Endothelial cell of umbilical vein (primary cell): ENCODE measurements around the gene CDKN1A. TPM values are rescaled to one million over a fixed set of nuclear protein-coding genes. Genes with fewer than 3 reads are reported as not detected.

Experiments
- BruUV-seq: library from RNA; stranded (reverse); fragments of 400-500 nt; replicated peaks from 2 replicates; lab custom pipeline; 2021; lab: Mats Ljungman, UMichigan
- CTCF ChIA-PET: fragments of 300-600, 350-600 bp; sonication (Branson Sonifier 250); formaldehyde crosslinking; loops from one replicate; lab custom pipeline; 2021; ENCODE audit warnings: antibody characterized with exemption, inconsistent platforms; lab: Charles Lee
- POLR2A ChIA-PET: fragments of 300-600, 350-600 bp; sonication (Branson Sonifier 250); formaldehyde crosslinking; loops from one replicate; lab custom pipeline; 2021; ENCODE audit warnings: antibody characterized with exemption, inconsistent platforms; lab: Charles Lee
- DNase-seq: peaks from one replicate; pipeline ENCODE4 v3.0.0-alpha.2; 2011; ENCODE audit warnings: low read depth, low spot score
- FAIRE-seq: peaks from 2 replicates; lab custom pipeline; 2011; peaks lifted over from hg19 to GRCh38; lab: Jason Lieb, UNC
- H2AFZ ChIP-seq: 2 replicates; pipeline ENCODE4 v1.6.0; 2012; ENCODE audit warnings: low read depth, low read length, control low read depth, inconsistent platforms
- H3K27ac ChIP-seq: 2 replicates; pipeline ENCODE4 v1.5.1; 2011; ENCODE audit warnings: low read depth, mild to moderate bottlenecking, control low read depth, low read length, moderate library complexity; ENCODE audit not compliant: insufficient read depth
- H3K27me3 ChIP-seq, 2 experiments: 2 replicates each; pipeline versions ENCODE4 v1.6.0 to v1.6.1; 2011; ENCODE audit warnings: low read length in 2 of 2, mixed read lengths in 1 of 2; ENCODE audit not compliant: control insufficient read depth in 2 of 2, insufficient read depth in 2 of 2
- H3K36me3 ChIP-seq, 2 experiments: 2 replicates in 1 of 2; 3 replicates in 1 of 2; pipeline ENCODE4 v1.5.1; 2011; ENCODE audit warnings: low read length in 2 of 2, mild to moderate bottlenecking in 1 of 2, moderate library complexity in 1 of 2; ENCODE audit not compliant: control insufficient read depth in 2 of 2, insufficient read depth in 2 of 2; ENCODE audit errors: extremely low read depth in 1 of 2
- H3K4me1 ChIP-seq: 3 replicates; pipeline ENCODE4 v1.5.1; 2011; ENCODE audit warnings: mild to moderate bottlenecking, low read length; ENCODE audit not compliant: control insufficient read depth, insufficient read depth; ENCODE audit errors: extremely low read depth
- H3K4me2 ChIP-seq: 2 replicates; pipeline ENCODE4 v1.6.1; 2011; ENCODE audit warnings: low read length, control low read depth, mixed read lengths; ENCODE audit not compliant: insufficient read depth
- H3K4me3 ChIP-seq, 3 experiments: fragments of 200-600 bp in 1 of 3; sonication (generic), shearing (Covaris generic) in 1 of 3; replicated peaks in 1 of 3; 2 replicates each; pipeline ENCODE4 v1.5.1; 2011 to 2016; ENCODE audit warnings: control low read depth in 3 of 3, low read length in 3 of 3, mild to moderate bottlenecking in 2 of 3, inconsistent platforms in 1 of 3, low read depth in 1 of 3, moderate library complexity in 1 of 3; ENCODE audit not compliant: insufficient read depth in 1 of 3
- H3K79me2 ChIP-seq: 2 replicates; pipeline ENCODE4 v1.6.0; 2012; ENCODE audit warnings: low read length, inconsistent platforms; ENCODE audit not compliant: control insufficient read depth, insufficient read depth
- H3K9ac ChIP-seq: replicated peaks from 2 replicates; pipeline ENCODE3; 2011; ENCODE audit warnings: low read length, control low read depth; ENCODE audit not compliant: insufficient read depth; ENCODE audit errors: extremely low read depth
- H3K9me1 ChIP-seq: replicated peaks from 3 replicates; pipeline ENCODE4 v1.6.0; 2011; ENCODE audit warnings: mild to moderate bottlenecking, low read length; ENCODE audit not compliant: control insufficient read depth, insufficient read depth; ENCODE audit errors: extremely low read depth
- H3K9me3 ChIP-seq: replicated peaks from 2 replicates; pipeline ENCODE4 v1.5.1; 2012; ENCODE audit warnings: low read length, inconsistent platforms; ENCODE audit not compliant: control insufficient read depth, insufficient read depth
- H4K20me1 ChIP-seq: replicated peaks from 2 replicates; pipeline ENCODE3; 2011; ENCODE audit warnings: mild to moderate bottlenecking, low read length; ENCODE audit not compliant: control insufficient read depth, insufficient read depth; ENCODE audit errors: extremely low read depth
- CTCF ChIP-seq, 2 donors: IDR thresholded peaks; 1 replicate in 1 of 2; 2 replicates in 1 of 2; pipeline ENCODE4 v1.5.1; 2011; ENCODE audit warnings: low read length in 2 of 2, mild to moderate bottlenecking in 2 of 2, moderate library complexity in 2 of 2, control low read depth in 1 of 2, inconsistent platforms in 1 of 2, low read depth in 1 of 2; ENCODE audit not compliant: insufficient read depth in 1 of 2; ENCODE audit errors: extremely low read depth in 1 of 2
- EZH2 ChIP-seq: IDR thresholded peaks from 2 replicates; pipeline ENCODE4 v1.6.1; 2012; ENCODE audit warnings: borderline replicate concordance, low read depth, mild to moderate bottlenecking, moderate library complexity, low read length, inconsistent platforms; ENCODE audit not compliant: severe bottlenecking
- FOS ChIP-seq: IDR thresholded peaks from 2 replicates; pipeline ENCODE4 v1.6.1; 2011; ENCODE audit warnings: mild to moderate bottlenecking, low read length, moderate library complexity, borderline replicate concordance; ENCODE audit not compliant: insufficient read depth
- GATA2 ChIP-seq: IDR thresholded peaks from 2 replicates; pipeline ENCODE4 v1.7.0; 2011; ENCODE audit warnings: low read depth, mild to moderate bottlenecking, moderate library complexity, mixed read lengths, low read length; ENCODE audit not compliant: insufficient read length, insufficient read depth
- JUN ChIP-seq: IDR thresholded peaks from 2 replicates; pipeline ENCODE4 v1.6.1; 2011; ENCODE audit warnings: borderline replicate concordance, low read depth; ENCODE audit not compliant: insufficient read length, insufficient read depth
- MAX ChIP-seq: IDR thresholded peaks from 2 replicates; pipeline ENCODE4 v1.6.1; 2011; ENCODE audit not compliant: insufficient read depth, insufficient read length
- MYC ChIP-seq: IDR thresholded peaks from one replicate; pipeline ENCODE4 v1.6.1; 2011; ENCODE audit warnings: mild to moderate bottlenecking, low read depth, low read length
- POLR2A ChIP-seq: IDR thresholded peaks from 2 replicates; pipeline ENCODE4 v1.6.1; 2012; ENCODE audit warnings: low read depth, mild to moderate bottlenecking, control low read depth, low read length
- POLR2AphosphoS5 ChIP-seq: IDR thresholded peaks from 2 replicates; pipeline ENCODE4 v1.6.1; 2012; ENCODE audit warnings: low read depth, mild to moderate bottlenecking, control low read depth, low read length, moderate library complexity; ENCODE audit not compliant: insufficient read depth
- dilution Hi-C: fragments of 300-500 bp; cut with MboI; formaldehyde crosslinking; loops from one replicate; pipeline ENCODE4 v1.15.0; 2019; ENCODE audit warnings: low sequenced_read_pairs; ENCODE audit not compliant: extremely low pct_ligation_motif_present
- intact Hi-C: fragments of 100-400 bp; cut with micrococcal nuclease; formaldehyde crosslinking; loops from one replicate; pipeline ENCODE4 v1.10.0; 2022
- polyA plus RNA-seq, 4 experiments: library from polyadenylated mRNA; depleted of rRNA in 3 of 4; stranded (reverse) in 3 of 4; unstranded in 1 of 4; fragments of >200 nt; gene quantifications; 2 replicates each; pipeline versions ENCODE4 v1.2.1 to v1.2.3, GENCODE V29; 2011 to 2012; ENCODE audit warnings: missing spikeins in 1 of 4
- total RNA-seq: library from RNA; stranded (reverse); gene quantifications from 2 replicates; pipeline ENCODE4 v1.2.3, GENCODE V29; 2021

Gene CDKN1A
- total and polyA plus RNA-seq, 2 donors (not counting 3 experiments of a cell fraction or from before 2014, with no cell fraction given), result 170 to 238 TPM

- Histone ChIP-seq H3K9me1 (no peaks in the 10 kb centered on the region), H3K4me1 (no peaks in the 10 kb centered on the region), H3K4me3 (no peak overlapping the region), H4K20me1 (no peaks in the 10 kb centered on the region), H3K9ac (no peak overlapping the region), H3K79me2 (no peaks in the 10 kb centered on the region), H2AFZ (no peak overlapping the region), H3K36me3 (no peaks in the 10 kb centered on the region), H3K27ac (no peak overlapping the region), H3K27me3 (peaks cover 0 to 1% of the 10 kb centered on the region in 2 experiments), H3K9me3 (no peaks in the 10 kb centered on the region), H3K4me2 (no peak overlapping the region)
- no TSS peak for BruUV-seq
- TF ChIP-seq POLR2A, result no peak
- no peak for TF ChIP-seq JUN
- TF ChIP-seq POLR2AphosphoS5, result no peak
- no peak for TF ChIP-seq EZH2
- TF ChIP-seq MAX, result no peak
- no peak for TF ChIP-seq MYC
- no peak for TF ChIP-seq CTCF (IDR thresholded peaks at IDR 0.05; ENCODE audit: extremely low read depth in 1 of 2, insufficient read depth in 1 of 2, low read depth in 1 of 2, low read length in 2 of 2)
- no peak for TF ChIP-seq FOS
- no peak for TF ChIP-seq GATA2
- intact Hi-C loops, result no loop called here
- POLR2A ChIA-PET, result no interaction called here
- dilution Hi-C loops, result no loop called here
- CTCF ChIA-PET, result interaction anchor here (1.1 to 2.8 kb wide), 3 partner anchors 13 to 103 kb away, joined by 3 to 9 read pairs (median 7); no protein-coding TSS in a partner anchor
- FAIRE-seq, result no peak
- no peak for DNase-seq
Measured at GRCh38 chr6:36718560-36718959, 40.0 kb downstream of the CDKN1A start.
